OCI-LY3 (cell line): ENCODE results near the gene TSC22D1.

Source experiments
- H2AFZ ChIP-seq: fragments of 200-600, 300-600 bp; shearing (Covaris generic); 2 replicates; pipeline ENCODE4 v1.6.0; 2014; ENCODE audit warnings: antibody characterized with exemption, low read depth, low read length
- H3K27ac ChIP-seq: fragments of 200-600, 300-600 bp; sonication (generic); 2 replicates; pipeline ENCODE4 v1.5.1; 2014; ENCODE audit warnings: mild to moderate bottlenecking, low read length, moderate library complexity, mixed read lengths
- H3K27me3 ChIP-seq: fragments of 200-600, 300-600 bp; sonication (generic); 2 replicates; pipeline ENCODE4 v1.6.1; 2014; ENCODE audit warnings: low read depth, low read length, mixed read lengths
- H3K36me3 ChIP-seq: fragments of 200-600, 300-600 bp; sonication (generic); replicated peaks from 2 replicates; pipeline ENCODE3; 2014; ENCODE audit warnings: low read depth, low read length, mixed read lengths
- H3K4me1 ChIP-seq: fragments of 300-600, 200-600 bp; sonication (generic); 2 replicates; pipeline ENCODE4 v1.6.1; 2014; ENCODE audit warnings: low read length, mixed read lengths
- H3K4me2 ChIP-seq: fragments of 200-600, 300-600 bp; sonication (generic); 2 replicates; pipeline ENCODE4 v1.6.1; 2014; ENCODE audit warnings: low read length, mixed read lengths
- H3K4me3 ChIP-seq: fragments of 300-600, 200-600 bp; sonication (generic); 2 replicates; pipeline ENCODE4 v1.5.1; 2014; ENCODE audit warnings: antibody characterized with exemption, mild to moderate bottlenecking, low read length, moderate library complexity
- H3K79me2 ChIP-seq: fragments of 300-600, 200-600 bp; shearing (Covaris generic); 2 replicates; pipeline ENCODE4 v1.6.1; 2014; ENCODE audit warnings: mild to moderate bottlenecking, low read length, mixed read lengths
- H3K9ac ChIP-seq: fragments of 300-600, 200-600 bp; shearing (Covaris generic); 2 replicates; pipeline ENCODE4 v1.6.0; 2014; ENCODE audit warnings: mild to moderate bottlenecking, low read length, moderate library complexity
- H3K9me3 ChIP-seq: fragments of 200-600, 300-600 bp; shearing (Covaris generic); 2 replicates; pipeline ENCODE4 v1.6.1; 2014; ENCODE audit warnings: low read length, mixed read lengths; ENCODE audit not compliant: insufficient read depth
- H4K20me1 ChIP-seq: fragments of 200-600, 300-600 bp; sonication (generic); 2 replicates; pipeline ENCODE4 v1.6.1; 2016; ENCODE audit warnings: low read length, mixed read lengths; ENCODE audit not compliant: insufficient read depth
- CTCF ChIP-seq: fragments of 200-600, 300-600 bp; sonication (generic); IDR thresholded peaks from 2 replicates; pipeline ENCODE4 v1.5.1; 2014; ENCODE audit warnings: antibody characterized with exemption, low read length, low read depth
- EZH2phosphoT487 ChIP-seq: fragments of 200-600 bp; shearing (Covaris generic); IDR thresholded peaks from 2 replicates; pipeline ENCODE4 v1.6.1; 2018; ENCODE audit warnings: antibody characterized with exemption, mixed run types, low read depth

Gene TSC22D1

GRCh38 chr13:44448373-44448772 is 127.8 kb downstream of the TSC22D1 start:
- Histone ChIP-seq H4K20me1 (0 out of 2 replicates have a peak, but pooled peaks cover 2% of the 10 kb centered on the region), H3K27me3 (peaks cover 6% of the 10 kb centered on the region), H3K79me2 (no peaks in the 10 kb centered on the region), H2AFZ (no peak overlapping the region), H3K4me2 (no peak overlapping the region), H3K4me3 (no peak overlapping the region), H3K36me3 (no peaks in the 10 kb centered on the region), H3K4me1 (no peaks in the 10 kb centered on the region), H3K9me3 (no peaks in the 10 kb centered on the region), H3K9ac (no peak overlapping the region), H3K27ac (no peak overlapping the region)
- TF ChIP-seq CTCF (no peak), EZH2phosphoT487 (no peak)

GRCh38 chr13:44447783-44448321 is 128.3 kb downstream of the TSC22D1 start:
- H3K79me2 ChIP-seq = no peaks in the 10 kb centered on the region
- no peaks in the 10 kb centered on the region for H3K9me3 ChIP-seq
- H4K20me1 ChIP-seq = 0 out of 2 replicates have a peak, but pooled peaks cover 2% of the 10 kb centered on the region
- no peak overlapping the region for H3K9ac ChIP-seq
- H3K36me3 ChIP-seq = no peaks in the 10 kb centered on the region
- peaks cover 6% of the 10 kb centered on the region for H3K27me3 ChIP-seq
- TF ChIP-seq EZH2phosphoT487 (no peak), CTCF (no peak)
- H3K4me3 ChIP-seq = no peak overlapping the region
- no peak overlapping the region for H3K4me2 ChIP-seq
- no peaks in the 10 kb centered on the region for H3K4me1 ChIP-seq
- no peak overlapping the region for H3K27ac ChIP-seq
- no peak overlapping the region for H2AFZ ChIP-seq

GRCh38 chr13:44440046-44440608 is 136.0 kb downstream of the TSC22D1 start:
- Histone ChIP-seq H3K4me1 (peaks cover 18% of the 10 kb centered on the region), H4K20me1 (no peaks in the 10 kb centered on the region), H3K9ac (no peak overlapping the region), H3K4me2 (no peak overlapping the region), H2AFZ (no peak overlapping the region), H3K27me3 (peaks cover 11% of the 10 kb centered on the region; the same call in 1 of the 2 replicates), H3K27ac (no peak overlapping the region), H3K79me2 (no peaks in the 10 kb centered on the region), H3K4me3 (no peak overlapping the region), H3K36me3 (no peaks in the 10 kb centered on the region), H3K9me3 (no peaks in the 10 kb centered on the region)
- no peak for TF ChIP-seq EZH2phosphoT487
- TF ChIP-seq CTCF = no peak

- TF ChIP-seq CTCF = no peak
- no peak for TF ChIP-seq EZH2phosphoT487
- Histone ChIP-seq H2AFZ (no peak overlapping the region), H3K9me3 (no peaks in the 10 kb centered on the region), H3K27ac (no peak overlapping the region), H4K20me1 (no peaks in the 10 kb centered on the region), H3K4me1 (peaks cover 18% of the 10 kb centered on the region), H3K27me3 (peaks cover 11% of the 10 kb centered on the region; the same call in 1 of the 2 replicates), H3K4me2 (no peak overlapping the region), H3K79me2 (no peaks in the 10 kb centered on the region), H3K4me3 (no peak overlapping the region), H3K36me3 (no peaks in the 10 kb centered on the region), H3K9ac (no peak overlapping the region)
These were observed 136.6 kb downstream of the TSC22D1 start for GRCh38 chr13:44439452-44440024.
